OCI-LY3 (cell line): ENCODE measurements around the gene GRHL3.

Source experiments
- EZH2phosphoT487 ChIP-seq: fragments of 200-600 bp; shearing (Covaris generic); IDR thresholded peaks from 2 replicates; pipeline ENCODE4 v1.6.1; 2018; ENCODE audit warnings: antibody characterized with exemption, mixed run types, low read depth
- TF ChIP-seq, protein P1 (sequence below): fragments of 200-600, 300-600 bp; sonication (generic); IDR thresholded peaks from 2 replicates; pipeline ENCODE4 v1.5.1; 2014; ENCODE audit warnings: antibody characterized with exemption, low read length, low read depth

DNA sequence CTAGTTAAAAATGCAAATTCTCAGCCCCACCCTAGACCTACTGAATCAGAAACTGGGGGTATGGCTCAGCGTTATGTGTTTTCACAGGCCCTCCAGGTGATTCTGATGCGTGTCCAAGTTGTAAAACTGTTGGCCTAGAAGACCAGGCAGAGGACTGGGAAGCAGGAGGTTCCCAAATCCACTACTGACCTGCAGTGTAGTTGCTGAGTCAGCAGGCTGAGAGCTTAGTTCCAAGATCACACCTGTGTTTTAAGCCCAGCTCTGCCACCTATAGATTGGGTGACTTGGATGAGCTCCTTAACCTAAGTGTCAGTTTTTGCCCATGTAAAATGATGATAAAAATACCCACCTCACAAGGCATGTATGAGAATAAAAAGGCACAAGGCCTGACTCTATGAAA is 4.1 kb downstream of the GRHL3 start:
- TF ChIP-seq, protein P1, sequence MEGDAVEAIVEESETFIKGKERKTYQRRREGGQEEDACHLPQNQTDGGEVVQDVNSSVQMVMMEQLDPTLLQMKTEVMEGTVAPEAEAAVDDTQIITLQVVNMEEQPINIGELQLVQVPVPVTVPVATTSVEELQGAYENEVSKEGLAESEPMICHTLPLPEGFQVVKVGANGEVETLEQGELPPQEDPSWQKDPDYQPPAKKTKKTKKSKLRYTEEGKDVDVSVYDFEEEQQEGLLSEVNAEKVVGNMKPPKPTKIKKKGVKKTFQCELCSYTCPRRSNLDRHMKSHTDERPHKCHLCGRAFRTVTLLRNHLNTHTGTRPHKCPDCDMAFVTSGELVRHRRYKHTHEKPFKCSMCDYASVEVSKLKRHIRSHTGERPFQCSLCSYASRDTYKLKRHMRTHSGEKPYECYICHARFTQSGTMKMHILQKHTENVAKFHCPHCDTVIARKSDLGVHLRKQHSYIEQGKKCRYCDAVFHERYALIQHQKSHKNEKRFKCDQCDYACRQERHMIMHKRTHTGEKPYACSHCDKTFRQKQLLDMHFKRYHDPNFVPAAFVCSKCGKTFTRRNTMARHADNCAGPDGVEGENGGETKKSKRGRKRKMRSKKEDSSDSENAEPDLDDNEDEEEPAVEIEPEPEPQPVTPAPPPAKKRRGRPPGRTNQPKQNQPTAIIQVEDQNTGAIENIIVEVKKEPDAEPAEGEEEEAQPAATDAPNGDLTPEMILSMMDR = no peak; the same call in 1 of the 2 replicates
- no peak for TF ChIP-seq EZH2phosphoT487
